KMS-11 (cell line): ENCODE data around the gene BCS1L.
A peak's percentile ranks its signal among the peaks of the same experiment; 100 is the strongest.

Experiments used
- H2AFZ ChIP-seq: fragments of 200-600 bp; sonication (generic); 2 replicates; pipeline ENCODE4 v1.6.1; 2016; ENCODE audit warnings: antibody characterized with exemption, mixed run types, low read depth
- H3K27ac ChIP-seq: fragments of 200-600 bp; sonication (generic); 2 replicates; pipeline ENCODE4 v1.6.1; 2016; ENCODE audit warnings: mild to moderate bottlenecking, mixed run types
- H3K27me3 ChIP-seq: fragments of 200-600 bp; sonication (generic); 2 replicates; pipeline ENCODE4 v1.6.1; 2017; ENCODE audit warnings: mild to moderate bottlenecking, low read depth, mixed run types, moderate library complexity; ENCODE audit not compliant: insufficient read depth
- H3K36me3 ChIP-seq: fragments of 200-600 bp; sonication (generic); 2 replicates; pipeline ENCODE4 v1.6.1; 2017; ENCODE audit warnings: mild to moderate bottlenecking, mixed run types; ENCODE audit not compliant: insufficient read depth
- H3K4me1 ChIP-seq: fragments of 200-600 bp; sonication (generic); 2 replicates; pipeline ENCODE4 v1.6.1; 2016; ENCODE audit warnings: mild to moderate bottlenecking, low read depth, mixed run types; ENCODE audit not compliant: poor library complexity, severe bottlenecking
- H3K4me2 ChIP-seq: fragments of 200-600 bp; sonication (generic); 2 replicates; pipeline ENCODE4 v1.7.0; 2016; ENCODE audit warnings: mild to moderate bottlenecking, mixed run types
- H3K4me3 ChIP-seq: fragments of 200-600 bp; sonication (generic); IDR thresholded peaks from 2 replicates; pipeline ENCODE4 v1.6.1; 2017; ENCODE audit warnings: low read depth, low read length, mixed read lengths; ENCODE audit not compliant: insufficient read depth
- H3K79me2 ChIP-seq: fragments of 200-600 bp; sonication (generic); 2 replicates; pipeline ENCODE4 v1.6.1; 2016; ENCODE audit warnings: low read depth, mixed run types; ENCODE audit not compliant: insufficient read depth
- H3K9ac ChIP-seq: fragments of 200-600 bp; sonication (generic); 2 replicates; pipeline ENCODE4 v1.6.1; 2016; ENCODE audit warnings: mild to moderate bottlenecking, mixed run types
- H4K20me1 ChIP-seq: fragments of 200-600 bp; sonication (generic); 2 replicates; pipeline ENCODE4 v1.6.1; 2016; ENCODE audit warnings: mild to moderate bottlenecking, mixed run types; ENCODE audit not compliant: insufficient read depth
- CTCF ChIP-seq: fragments of 200-600 bp; sonication (generic); conservative IDR thresholded peaks from 2 replicates; pipeline ENCODE4 v1.6.1; 2017; ENCODE audit warnings: low read depth, mild to moderate bottlenecking, antibody characterized with exemption, low read length, moderate library complexity, mixed read lengths

Gene BCS1L

DNA sequence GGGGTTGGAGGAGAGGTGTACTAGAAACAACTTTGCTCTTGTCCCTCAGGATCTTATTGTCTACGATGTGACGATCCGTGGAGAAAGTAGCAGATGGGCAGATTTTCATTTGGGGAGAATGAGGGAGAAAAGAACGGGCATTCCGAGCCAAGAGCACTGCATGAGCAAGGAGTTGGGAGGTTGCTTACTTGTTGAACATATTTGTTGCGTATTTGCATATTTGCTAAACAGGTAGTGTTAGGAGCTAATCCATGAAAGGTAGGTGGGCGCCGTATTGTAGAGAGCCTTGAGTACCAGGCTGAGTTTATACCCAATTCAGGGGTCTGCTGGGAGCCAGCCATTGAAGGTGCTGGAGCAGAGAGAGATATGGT is 490 bp downstream of the BCS1L start:
- Histone ChIP-seq H3K79me2 (peaks cover 23% of the 10 kb centered on the region), H3K27me3 (no peaks in the 10 kb centered on the region), H3K36me3 (peaks cover 6% of the 10 kb centered on the region; the same call in 1 of the 2 replicates), H3K4me1 (peaks cover 21% of the 10 kb centered on the region), H3K4me2 (peak overlapping the region; percentile 75), H3K9ac (peak overlapping the region; percentile 88), H4K20me1 (no peaks in the 10 kb centered on the region), H3K4me3 (no peak overlapping the region), H2AFZ (peak overlapping the region; percentile 91), H3K27ac (peak overlapping the region; percentile 14; the same call in 1 of the 2 replicates)
- TF ChIP-seq CTCF: no peak

- Histone ChIP-seq H2AFZ (no peak overlapping the region), H3K4me3 (no peak overlapping the region), H3K9ac (no peak overlapping the region), H3K79me2 (peaks cover 18% of the 10 kb centered on the region), H4K20me1 (no peaks in the 10 kb centered on the region), H3K36me3 (peaks cover 9% of the 10 kb centered on the region; the same call in 1 of the 2 replicates), H3K27me3 (no peaks in the 10 kb centered on the region), H3K4me2 (no peak overlapping the region), H3K4me1 (peaks cover 18% of the 10 kb centered on the region), H3K27ac (no peak overlapping the region)
- no peak for TF ChIP-seq CTCF
Measured at GRCh38 chr2:218662377-218662776, 2.9 kb downstream of the BCS1L start.

DNA sequence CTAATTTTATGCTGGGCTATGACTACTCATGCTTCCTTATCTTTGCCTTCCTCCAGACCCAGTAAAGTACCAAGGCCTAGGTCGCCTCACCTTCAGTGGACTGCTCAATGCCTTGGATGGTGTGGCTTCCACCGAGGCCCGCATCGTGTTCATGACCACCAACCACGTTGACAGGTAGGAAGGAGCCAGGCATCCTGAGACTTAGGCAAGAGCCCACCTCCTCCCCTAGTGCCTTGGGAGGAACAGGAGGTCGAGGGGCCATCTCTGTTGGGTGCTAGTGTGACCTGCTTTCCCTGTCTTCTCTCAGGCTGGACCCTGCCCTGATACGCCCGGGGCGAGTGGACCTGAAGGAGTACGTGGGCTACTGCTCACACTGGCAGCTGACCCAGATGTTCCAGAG is 3.3 kb downstream of the BCS1L start:
- H3K9ac ChIP-seq: no peak overlapping the region
- no peak overlapping the region for H2AFZ ChIP-seq
- no peak overlapping the region for H3K4me2 ChIP-seq
- H3K27me3 ChIP-seq: no peaks in the 10 kb centered on the region
- no peak overlapping the region for H3K4me3 ChIP-seq
- no peak overlapping the region for H3K27ac ChIP-seq
- peaks cover 15% of the 10 kb centered on the region for H3K79me2 ChIP-seq
- peaks cover 17% of the 10 kb centered on the region for H3K4me1 ChIP-seq
- H4K20me1 ChIP-seq: no peaks in the 10 kb centered on the region
- TF ChIP-seq CTCF: no peak
- peaks cover 9% of the 10 kb centered on the region; the same call in 1 of the 2 replicates for H3K36me3 ChIP-seq

GRCh38 chr2:218663901-218664300 is 4.4 kb downstream of the BCS1L start:
- H3K27ac ChIP-seq: no peak overlapping the region
- no peak overlapping the region for H3K9ac ChIP-seq
- H3K4me1 ChIP-seq: peaks cover 9% of the 10 kb centered on the region
- no peaks in the 10 kb centered on the region for H3K27me3 ChIP-seq
- peaks cover 4% of the 10 kb centered on the region; the same call in 1 of the 2 replicates for H3K79me2 ChIP-seq
- peaks cover 12% of the 10 kb centered on the region; the same call in 1 of the 2 replicates for H3K36me3 ChIP-seq
- no peak overlapping the region for H3K4me2 ChIP-seq
- no peak for TF ChIP-seq CTCF
- H4K20me1 ChIP-seq: no peaks in the 10 kb centered on the region
- no peak overlapping the region for H3K4me3 ChIP-seq
- H2AFZ ChIP-seq: no peak overlapping the region

DNA sequence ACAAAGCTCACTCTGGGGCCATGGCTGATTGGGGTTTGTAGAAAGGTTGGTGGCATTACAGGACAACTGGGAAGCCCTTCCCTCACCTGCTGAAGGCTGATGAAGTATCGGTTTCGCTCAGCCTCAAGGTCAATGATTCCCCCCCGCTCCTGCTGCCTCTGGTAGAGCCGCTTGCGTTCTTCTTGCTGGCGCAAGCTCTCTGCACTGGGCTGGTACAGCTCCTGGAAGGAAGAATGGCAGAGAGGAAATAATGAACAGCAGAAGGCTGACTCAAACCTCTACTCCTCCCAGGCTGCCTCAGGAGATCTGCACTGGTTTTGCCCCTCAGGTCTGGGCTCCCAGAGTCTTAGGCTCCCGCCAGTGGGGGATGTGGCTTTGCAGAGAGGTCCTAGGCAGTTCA is 5.2 kb downstream of the BCS1L start:
- no peak overlapping the region for H3K9ac ChIP-seq
- H3K4me3 ChIP-seq: no peak overlapping the region
- no peak for TF ChIP-seq CTCF
- peaks cover 9% of the 10 kb centered on the region for H3K4me1 ChIP-seq
- no peaks in the 10 kb centered on the region for H4K20me1 ChIP-seq
- H3K79me2 ChIP-seq: no peaks in the 10 kb centered on the region; the same call in 1 of the 2 replicates
- no peak overlapping the region for H3K27ac ChIP-seq
- no peak overlapping the region for H2AFZ ChIP-seq
- peaks cover 12% of the 10 kb centered on the region; the same call in 1 of the 2 replicates for H3K36me3 ChIP-seq
- H3K27me3 ChIP-seq: no peaks in the 10 kb centered on the region
- no peak overlapping the region for H3K4me2 ChIP-seq
